SK-N-MC (cell line): ENCODE measurements around the gene DNAH9.

ENCODE experiments used
- EZH2 ChIP-seq: fragments of 200-600 bp; sonication (generic); IDR thresholded peaks from one replicate; pipeline ENCODE4 v1.6.1; 2017; ENCODE audit warnings: antibody characterized with exemption
- FOXP2 ChIP-seq: optimal IDR thresholded peaks from 2 replicates; pipeline ENCODE3; 2011; ENCODE audit warnings: mild to moderate bottlenecking, moderate library complexity; ENCODE audit not compliant: insufficient read depth; ENCODE audit errors: extremely low read length, control extremely low read depth
- POLR2AphosphoS5 ChIP-seq: IDR thresholded peaks from 2 replicates; pipeline ENCODE4 v1.6.1; 2012; ENCODE audit warnings: mild to moderate bottlenecking, low read depth, low read length, borderline replicate concordance

DNA sequence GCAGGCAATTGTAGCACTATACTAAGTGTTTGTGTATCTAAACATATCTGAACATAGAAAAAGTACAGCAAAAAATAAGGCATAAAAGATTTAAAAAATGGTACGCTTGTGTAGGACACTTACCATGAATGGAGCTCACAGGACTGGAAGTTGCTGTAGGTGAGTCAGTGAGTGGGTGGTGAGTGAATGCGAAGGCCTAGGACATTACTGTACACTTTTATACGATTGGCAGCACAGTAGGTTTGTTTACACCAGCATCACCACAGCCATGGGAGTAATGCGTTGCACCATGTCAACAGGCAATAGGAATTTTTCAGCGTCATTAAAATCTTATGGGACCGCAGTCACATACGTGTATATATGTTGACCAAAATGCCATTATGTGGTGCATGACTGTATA lies 45.6 kb downstream of the DNAH9 start:
- TF ChIP-seq POLR2AphosphoS5 (no peak), EZH2 (no peak), FOXP2 (no peak)
